Stomach (tissue), 4 donors: ENCODE data around the gene TTC28.

Experiments
- POLR2AphosphoS5 ChIP-seq, 3 donors: sonication (generic); formaldehyde crosslinking; IDR thresholded peaks; one replicate each; pipeline ENCODE4 v1.6.1; 2016; ENCODE audit warnings: antibody characterized with exemption in 3 of 3
- TF ChIP-seq, protein P1 (sequence below), 7 experiments: fragments of 450-650 bp in 4 of 7; fragments of 200-600 bp in 3 of 7; sonication (generic) in 3 of 7; IDR thresholded peaks; one replicate each; pipeline ENCODE4 v1.5.1; 2016 to 2019; ENCODE audit warnings: antibody characterized with exemption in 7 of 7, control low read depth in 2 of 7, mild to moderate bottlenecking in 1 of 7

DNA sequence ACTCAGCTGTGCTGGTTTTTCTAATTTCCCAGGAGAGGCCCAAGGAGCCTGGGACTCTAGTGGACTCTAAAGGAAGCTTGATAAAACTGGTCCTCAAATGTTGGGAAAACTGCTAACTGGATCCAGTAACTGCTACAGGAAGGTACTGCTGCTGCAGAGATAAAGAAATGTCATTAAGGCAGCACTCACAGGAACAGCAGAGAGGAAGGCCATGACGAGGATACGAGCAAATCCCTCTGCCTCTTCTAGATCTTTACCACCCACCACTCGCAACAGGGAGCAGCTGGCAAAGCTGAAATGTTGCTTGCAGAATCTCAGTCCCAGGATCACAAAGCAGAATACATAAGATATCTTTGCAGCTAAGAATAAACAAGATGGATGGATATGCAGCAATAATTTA is 23.5 kb downstream of the TTC28 start:
- TF ChIP-seq, protein P1, sequence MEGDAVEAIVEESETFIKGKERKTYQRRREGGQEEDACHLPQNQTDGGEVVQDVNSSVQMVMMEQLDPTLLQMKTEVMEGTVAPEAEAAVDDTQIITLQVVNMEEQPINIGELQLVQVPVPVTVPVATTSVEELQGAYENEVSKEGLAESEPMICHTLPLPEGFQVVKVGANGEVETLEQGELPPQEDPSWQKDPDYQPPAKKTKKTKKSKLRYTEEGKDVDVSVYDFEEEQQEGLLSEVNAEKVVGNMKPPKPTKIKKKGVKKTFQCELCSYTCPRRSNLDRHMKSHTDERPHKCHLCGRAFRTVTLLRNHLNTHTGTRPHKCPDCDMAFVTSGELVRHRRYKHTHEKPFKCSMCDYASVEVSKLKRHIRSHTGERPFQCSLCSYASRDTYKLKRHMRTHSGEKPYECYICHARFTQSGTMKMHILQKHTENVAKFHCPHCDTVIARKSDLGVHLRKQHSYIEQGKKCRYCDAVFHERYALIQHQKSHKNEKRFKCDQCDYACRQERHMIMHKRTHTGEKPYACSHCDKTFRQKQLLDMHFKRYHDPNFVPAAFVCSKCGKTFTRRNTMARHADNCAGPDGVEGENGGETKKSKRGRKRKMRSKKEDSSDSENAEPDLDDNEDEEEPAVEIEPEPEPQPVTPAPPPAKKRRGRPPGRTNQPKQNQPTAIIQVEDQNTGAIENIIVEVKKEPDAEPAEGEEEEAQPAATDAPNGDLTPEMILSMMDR (IDR thresholded peaks at IDR 0.05) = no peak
- no peak for TF ChIP-seq POLR2AphosphoS5 (IDR thresholded peaks at IDR 0.05)
